Sigmoid colon (tissue), 7 donors: ENCODE data around the gene RDX. TPM values are rescaled to one million over a fixed set of nuclear protein-coding genes. Genes with fewer than 3 reads are reported as not detected.

Source experiments
- DNase-seq: peaks from one replicate; pipeline ENCODE4 v3.0.0-alpha.2; 2019
- H3K27ac ChIP-seq, 4 donors: fragments of 200-600 bp; sonication (generic); one replicate each; pipeline ENCODE4 v1.5.1; 2016 to 2019; ENCODE audit warnings: mild to moderate bottlenecking in 1 of 4
- H3K27me3 ChIP-seq, 3 donors: fragments of 200-600 bp; sonication (generic); one replicate each; pipeline ENCODE4 v1.5.1; 2019; ENCODE audit warnings: mild to moderate bottlenecking in 1 of 3
- H3K36me3 ChIP-seq, 4 donors: fragments of 200-600 bp; sonication (generic); one replicate each; pipeline ENCODE4 v1.5.1; 2016 to 2019
- H3K4me1 ChIP-seq, 4 donors: fragments of 200-600 bp; sonication (generic); one replicate each; pipeline ENCODE4 v1.5.1; 2017 to 2019
- H3K4me3 ChIP-seq, 4 donors: fragments of 200-600 bp; sonication (generic); one replicate each; pipeline ENCODE4 v1.5.1; 2017 to 2019; ENCODE audit warnings: mild to moderate bottlenecking in 2 of 4, moderate library complexity in 1 of 4
- H3K9me3 ChIP-seq, 4 donors: fragments of 200-600 bp in 3 of 4; sonication (generic) in 3 of 4; one replicate each; pipeline versions ENCODE4 v1.5.1 to v1.6.1; 2013 to 2019
- EP300 ChIP-seq, 4 donors: sonication (generic); formaldehyde crosslinking; IDR thresholded peaks; one replicate each; pipeline ENCODE4 v1.6.1; 2017; ENCODE audit warnings: antibody characterized with exemption in 4 of 4
- POLR2A ChIP-seq, 2 donors: fragments of 450-650 bp; IDR thresholded peaks; one replicate each; pipeline ENCODE4 v1.6.1; 2016; ENCODE audit warnings: antibody characterized with exemption in 2 of 2, mild to moderate bottlenecking in 2 of 2, moderate library complexity in 2 of 2
- POLR2AphosphoS5 ChIP-seq, 4 donors: sonication (generic); formaldehyde crosslinking; IDR thresholded peaks; one replicate each; pipeline ENCODE4 v1.6.1; 2017; ENCODE audit warnings: antibody characterized with exemption in 4 of 4
- WGBS, 2 donors: extraction: QIAGEN DNeasy Blood & Tissue Kit; methylation state at CpG; one replicate each; pipeline ENCODE4 v1.1.7; 2013; 5-methylcytosine and 5-hydroxymethylcytosine counted together
- intact Hi-C: fragments of 100-400 bp; cut with DNase I; formaldehyde crosslinking; loops from one replicate; pipeline ENCODE4 v1.15.1; 2023
- polyA plus RNA-seq, 3 donors: library from polyadenylated mRNA; stranded (reverse); fragments of 200-250 nt; gene quantifications; one replicate each; pipeline ENCODE4 v1.2.3, GENCODE V29; 2013
- total RNA-seq, 4 donors: library from RNA; depleted of rRNA; stranded (reverse); fragments of >200 nt; gene quantifications; one replicate each; pipeline ENCODE4 v1.1.0, GENCODE V29; 2016
- TF ChIP-seq, protein P1 (sequence below), 4 experiments: fragments of 450-650 bp in 3 of 4; fragments of 200-600 bp in 1 of 4; IDR thresholded peaks; one replicate each; pipeline ENCODE4 v1.5.1; 2016 to 2019; ENCODE audit warnings: antibody characterized with exemption in 4 of 4, mild to moderate bottlenecking in 3 of 4, moderate library complexity in 2 of 4
- donor health status: healthy with polysubstance abuse.
- donor health status: Bipolar disorder and iron deficiency.
- donor health status: healthy.

RDX gene
- total and polyA plus RNA-seq, 7 donors, result 7.9 to 160 (median 55.6) TPM

DNA sequence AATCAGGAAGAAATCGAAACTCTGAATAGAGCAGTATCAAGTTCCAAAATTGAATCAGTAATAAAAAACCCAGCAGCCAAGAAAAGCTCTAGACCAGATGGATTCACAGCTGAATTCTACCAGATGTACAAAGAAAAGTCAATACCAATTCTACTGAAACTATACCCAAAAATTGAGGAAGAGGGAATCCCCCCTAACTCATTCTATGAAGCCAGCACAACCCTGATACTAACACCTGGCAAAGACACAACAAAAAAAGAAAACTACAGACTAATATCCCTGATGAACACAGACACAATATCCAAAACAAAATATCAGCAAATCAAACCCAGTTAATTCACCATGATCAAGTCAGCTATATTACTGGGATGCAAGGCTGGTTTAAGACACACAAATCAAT, 105.5 kb downstream of the RDX start:
- H3K4me1 ChIP-seq, result no peaks in the 10 kb centered on the region

DNA sequence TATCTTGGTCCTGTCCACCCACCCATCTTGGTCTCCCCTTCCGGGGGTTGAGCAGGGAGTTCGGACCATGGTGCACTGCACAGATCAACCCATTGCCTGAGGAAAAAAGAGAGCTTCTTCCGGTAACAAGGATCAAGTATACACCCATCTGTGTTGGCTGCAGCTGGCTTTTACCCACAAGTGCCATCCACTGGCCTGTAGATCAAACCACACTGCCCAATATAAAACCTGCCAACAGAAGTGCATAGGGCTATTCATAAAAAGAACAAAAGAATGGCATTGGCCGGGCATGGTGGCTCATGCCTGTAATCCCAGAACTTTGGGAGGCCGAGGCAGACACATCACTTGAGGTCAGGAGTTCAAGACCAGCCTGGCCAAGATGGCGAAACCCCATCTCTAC, 108.7 kb downstream of the RDX start:
- H3K4me3 ChIP-seq, result no peak overlapping the region
- TF ChIP-seq POLR2AphosphoS5 (IDR thresholded peaks at IDR 0.05) (no peak), EP300 (IDR thresholded peaks at IDR 0.05) (no peak), POLR2A (IDR thresholded peaks at IDR 0.05) (no peak)
- TF ChIP-seq, protein P1, sequence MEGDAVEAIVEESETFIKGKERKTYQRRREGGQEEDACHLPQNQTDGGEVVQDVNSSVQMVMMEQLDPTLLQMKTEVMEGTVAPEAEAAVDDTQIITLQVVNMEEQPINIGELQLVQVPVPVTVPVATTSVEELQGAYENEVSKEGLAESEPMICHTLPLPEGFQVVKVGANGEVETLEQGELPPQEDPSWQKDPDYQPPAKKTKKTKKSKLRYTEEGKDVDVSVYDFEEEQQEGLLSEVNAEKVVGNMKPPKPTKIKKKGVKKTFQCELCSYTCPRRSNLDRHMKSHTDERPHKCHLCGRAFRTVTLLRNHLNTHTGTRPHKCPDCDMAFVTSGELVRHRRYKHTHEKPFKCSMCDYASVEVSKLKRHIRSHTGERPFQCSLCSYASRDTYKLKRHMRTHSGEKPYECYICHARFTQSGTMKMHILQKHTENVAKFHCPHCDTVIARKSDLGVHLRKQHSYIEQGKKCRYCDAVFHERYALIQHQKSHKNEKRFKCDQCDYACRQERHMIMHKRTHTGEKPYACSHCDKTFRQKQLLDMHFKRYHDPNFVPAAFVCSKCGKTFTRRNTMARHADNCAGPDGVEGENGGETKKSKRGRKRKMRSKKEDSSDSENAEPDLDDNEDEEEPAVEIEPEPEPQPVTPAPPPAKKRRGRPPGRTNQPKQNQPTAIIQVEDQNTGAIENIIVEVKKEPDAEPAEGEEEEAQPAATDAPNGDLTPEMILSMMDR (IDR thresholded peaks at IDR 0.05), result no peak
- WGBS, 2 donors, result 86 to 96% methylated on average over 6 of the region's 6 CpGs
- H3K4me1 ChIP-seq, result no peaks in the 10 kb centered on the region
- no peaks in the 10 kb centered on the region for H3K36me3 ChIP-seq
- H3K9me3 ChIP-seq, result no peaks in the 10 kb centered on the region
- no peak for DNase-seq
- H3K27me3 ChIP-seq, result no peaks in the 10 kb centered on the region
- no peak overlapping the region for H3K27ac ChIP-seq
- intact Hi-C loops, result no loop called here

More for the DNA sequence above, 105.5 kb downstream of the RDX start:
- Histone ChIP-seq H3K27ac (no peak overlapping the region), H3K36me3 (no peaks in the 10 kb centered on the region), H3K27me3 (no peaks in the 10 kb centered on the region), H3K4me3 (no peak overlapping the region), H3K9me3 (no peaks in the 10 kb centered on the region)
- 85 to 89% methylated on average over 1 of the region's 1 CpG for WGBS, 2 donors
- intact Hi-C loops, result loop anchor here (10.0 kb wide), 1 partner anchor 246 kb away; no protein-coding TSS in a partner anchor
- DNase-seq, result no peak
- no peak for TF ChIP-seq EP300 (IDR thresholded peaks at IDR 0.05)
- no peak for TF ChIP-seq POLR2A (IDR thresholded peaks at IDR 0.05)
- TF ChIP-seq POLR2AphosphoS5 (IDR thresholded peaks at IDR 0.05), result no peak
- TF ChIP-seq, protein P1 (IDR thresholded peaks at IDR 0.05), result no peak

DNA sequence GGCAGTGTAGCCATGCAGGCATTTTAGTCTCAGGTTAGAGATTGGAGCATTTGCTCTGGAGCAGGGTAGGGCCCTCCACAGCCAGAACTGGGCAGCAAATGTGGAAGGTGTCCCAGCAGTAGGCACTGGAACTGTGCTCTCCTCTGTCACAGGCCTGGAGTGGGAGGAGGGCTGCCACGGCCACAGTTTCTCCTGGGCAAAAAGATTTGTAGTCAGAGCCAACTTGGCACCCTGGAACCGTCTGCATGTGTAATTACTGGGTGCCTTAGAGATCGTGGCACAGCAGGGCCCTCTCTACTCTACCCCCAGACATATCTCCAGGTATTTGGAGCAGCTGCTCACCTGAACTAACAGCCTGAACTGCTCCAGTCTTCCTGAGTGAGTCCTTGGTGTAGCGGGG, 109.5 kb downstream of the RDX start:
- no peak for DNase-seq
- Histone ChIP-seq H3K27me3 (no peaks in the 10 kb centered on the region), H3K27ac (no peak overlapping the region), H3K4me1 (no peaks in the 10 kb centered on the region), H3K4me3 (no peak overlapping the region), H3K36me3 (no peaks in the 10 kb centered on the region), H3K9me3 (no peaks in the 10 kb centered on the region)
- no peak for TF ChIP-seq POLR2AphosphoS5 (IDR thresholded peaks at IDR 0.05)
- TF ChIP-seq EP300 (IDR thresholded peaks at IDR 0.05), result no peak
- TF ChIP-seq, protein P1 (IDR thresholded peaks at IDR 0.05), result no peak
- TF ChIP-seq POLR2A (IDR thresholded peaks at IDR 0.05), result no peak
- intact Hi-C loops, result no loop called here
- WGBS, 2 donors, result 87 to 91% methylated on average over 4 of the region's 4 CpGs

DNA sequence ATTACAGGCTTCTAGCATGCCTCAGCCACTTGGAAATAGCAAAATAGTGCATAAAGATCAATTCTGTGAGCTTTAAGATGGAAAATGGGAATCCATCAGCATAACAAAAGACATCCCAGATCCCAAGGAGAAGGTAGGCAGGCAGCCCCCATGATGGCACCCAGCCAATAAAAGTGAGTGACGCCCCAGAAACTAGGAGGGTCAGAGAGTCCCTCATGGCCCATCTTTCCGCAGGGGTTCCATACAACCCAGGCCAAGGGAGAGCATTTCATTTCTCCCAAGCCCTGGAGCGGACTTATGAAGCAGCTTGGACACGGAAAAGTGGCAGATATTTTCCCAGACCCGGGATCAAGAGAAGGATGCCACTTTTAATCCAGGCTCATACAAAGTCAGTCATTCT, 110.0 kb downstream of the RDX start:
- DNase-seq, result no peak
- Histone ChIP-seq H3K9me3 (no peaks in the 10 kb centered on the region), H3K27me3 (no peaks in the 10 kb centered on the region), H3K27ac (no peak overlapping the region), H3K4me3 (no peak overlapping the region), H3K4me1 (no peaks in the 10 kb centered on the region), H3K36me3 (no peaks in the 10 kb centered on the region)
- TF ChIP-seq POLR2A (IDR thresholded peaks at IDR 0.05), result no peak
- TF ChIP-seq, protein P1 (IDR thresholded peaks at IDR 0.05), result no peak
- TF ChIP-seq EP300 (IDR thresholded peaks at IDR 0.05), result no peak
- no peak for TF ChIP-seq POLR2AphosphoS5 (IDR thresholded peaks at IDR 0.05)
- WGBS, 2 donors, result 93 to 96% methylated on average over 5 of the region's 5 CpGs
- intact Hi-C loops, result no loop called here

DNA sequence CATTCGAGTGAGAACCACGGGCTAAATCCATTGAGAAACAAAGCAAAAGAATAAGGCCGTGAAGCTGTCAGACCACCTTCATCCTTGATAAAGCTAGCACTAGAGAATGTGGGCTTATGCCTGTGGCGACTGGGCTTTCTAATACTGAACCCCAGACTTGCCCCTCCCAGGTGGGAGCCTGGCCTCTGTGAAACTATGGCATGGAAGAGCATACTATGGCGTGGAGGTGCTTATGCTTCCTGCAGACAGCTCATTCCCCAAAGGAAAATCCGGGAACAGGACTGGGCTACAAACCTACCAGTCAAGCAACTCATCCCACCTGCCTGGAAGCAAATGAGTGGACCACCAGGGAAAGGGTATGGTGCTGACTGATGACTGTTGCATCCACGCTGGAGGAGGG, 110.8 kb downstream of the RDX start:
- no peaks in the 10 kb centered on the region for H3K27me3 ChIP-seq
- no peak overlapping the region for H3K27ac ChIP-seq
- H3K9me3 ChIP-seq, result no peaks in the 10 kb centered on the region
- 85 to 90% methylated on average over 7 of the region's 7 CpGs for WGBS, 2 donors
- DNase-seq, result no peak
- no peak overlapping the region for H3K4me3 ChIP-seq
- intact Hi-C loops, result no loop called here
- no peaks in the 10 kb centered on the region for H3K36me3 ChIP-seq
- H3K4me1 ChIP-seq, result no peaks in the 10 kb centered on the region
- TF ChIP-seq POLR2A (IDR thresholded peaks at IDR 0.05), result no peak
- TF ChIP-seq, protein P1 (IDR thresholded peaks at IDR 0.05), result no peak
- TF ChIP-seq POLR2AphosphoS5 (IDR thresholded peaks at IDR 0.05), result no peak
- TF ChIP-seq EP300 (IDR thresholded peaks at IDR 0.05), result no peak
